Measurements from ENCODE around the gene KIAA1191.

GRCh38 chr5:176384366-176384930 lies 22.9 kb upstream of the KIAA1191 start:
- TF ChIP-seq POLR2AphosphoS5 (IDR thresholded peaks at IDR 0.05; ENCODE audit: low read depth, low read length) (no peak), TCF7L2 (IDR thresholded peaks at IDR 0.05; ENCODE audit: borderline replicate concordance, extremely low read depth, insufficient read depth, insufficient read length) (no peak), FOSL1 (IDR thresholded peaks at IDR 0.05; ENCODE audit: low read depth) (no peak), POLR2A (IDR thresholded peaks at IDR 0.05; ENCODE audit: borderline replicate concordance, extremely low read depth, insufficient read depth, insufficient read length) (no peak), YY1 (IDR thresholded peaks at IDR 0.05; ENCODE audit: extremely low read depth, insufficient replicate concordance, low read depth, low read length) (no peak), EZH2 (IDR thresholded peaks at IDR 0.05) (no peak), ZBTB33 (IDR thresholded peaks at IDR 0.05; ENCODE audit: extremely low read depth, insufficient replicate concordance, low read length) (no peak), EZH2phosphoT487 (IDR thresholded peaks at IDR 0.05; ENCODE audit: borderline replicate concordance) (no peak), SRF (IDR thresholded peaks at IDR 0.05; ENCODE audit: low read depth) (no peak), JUND (IDR thresholded peaks at IDR 0.05) (no peak), SP1 (IDR thresholded peaks at IDR 0.05; ENCODE audit: low read depth) (no peak)
- TF ChIP-seq, protein P1, sequence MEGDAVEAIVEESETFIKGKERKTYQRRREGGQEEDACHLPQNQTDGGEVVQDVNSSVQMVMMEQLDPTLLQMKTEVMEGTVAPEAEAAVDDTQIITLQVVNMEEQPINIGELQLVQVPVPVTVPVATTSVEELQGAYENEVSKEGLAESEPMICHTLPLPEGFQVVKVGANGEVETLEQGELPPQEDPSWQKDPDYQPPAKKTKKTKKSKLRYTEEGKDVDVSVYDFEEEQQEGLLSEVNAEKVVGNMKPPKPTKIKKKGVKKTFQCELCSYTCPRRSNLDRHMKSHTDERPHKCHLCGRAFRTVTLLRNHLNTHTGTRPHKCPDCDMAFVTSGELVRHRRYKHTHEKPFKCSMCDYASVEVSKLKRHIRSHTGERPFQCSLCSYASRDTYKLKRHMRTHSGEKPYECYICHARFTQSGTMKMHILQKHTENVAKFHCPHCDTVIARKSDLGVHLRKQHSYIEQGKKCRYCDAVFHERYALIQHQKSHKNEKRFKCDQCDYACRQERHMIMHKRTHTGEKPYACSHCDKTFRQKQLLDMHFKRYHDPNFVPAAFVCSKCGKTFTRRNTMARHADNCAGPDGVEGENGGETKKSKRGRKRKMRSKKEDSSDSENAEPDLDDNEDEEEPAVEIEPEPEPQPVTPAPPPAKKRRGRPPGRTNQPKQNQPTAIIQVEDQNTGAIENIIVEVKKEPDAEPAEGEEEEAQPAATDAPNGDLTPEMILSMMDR (IDR thresholded peaks at IDR 0.05 in 2 of 3, conservative IDR thresholded peaks at IDR 0.05 in 1 of 3; ENCODE audit: borderline replicate concordance in 1 of 3, insufficient read depth in 1 of 3, low read depth in 2 of 3, low read length in 2 of 3): no peak
- TF ChIP-seq, protein P2, sequence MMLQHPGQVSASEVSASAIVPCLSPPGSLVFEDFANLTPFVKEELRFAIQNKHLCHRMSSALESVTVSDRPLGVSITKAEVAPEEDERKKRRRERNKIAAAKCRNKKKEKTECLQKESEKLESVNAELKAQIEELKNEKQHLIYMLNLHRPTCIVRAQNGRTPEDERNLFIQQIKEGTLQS (IDR thresholded peaks at IDR 0.05): no peak
